HG03442 (cell line): ENCODE measurements around the gene BMERB1.
"Not testable (repeated sequence)": the region's sequence is repeated elsewhere in the genome, so short reads cannot be mapped to it uniquely, and the experiment has no call there.

Source experiments
- ATAC-seq: cut with Tn5 transposase; IDR thresholded peaks from one replicate; pipeline ENCODE4 v1.9.1; 2021; ENCODE audit warnings: mild to moderate bottlenecking, moderate library complexity; ENCODE audit not compliant: unreplicated experiment

Gene BMERB1

DNA sequence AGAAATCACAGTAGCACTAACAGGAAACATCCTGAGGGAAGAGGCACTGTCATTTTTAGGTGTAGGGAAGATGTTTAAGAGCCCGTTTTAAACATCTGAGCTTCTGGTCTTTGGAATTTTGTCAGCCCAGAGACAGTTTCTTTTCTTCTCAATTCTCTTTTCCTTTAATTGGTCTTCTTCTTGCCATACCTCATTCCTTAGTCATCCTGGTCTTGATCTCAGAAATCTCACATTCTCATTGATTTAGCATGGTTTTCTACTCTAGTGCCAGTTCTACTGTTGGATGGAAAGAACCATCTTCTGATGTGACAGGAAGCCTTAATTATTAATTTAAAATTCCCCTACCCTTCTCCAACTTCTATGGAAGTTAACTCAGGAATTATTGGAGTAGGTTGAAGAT, 25.4 kb downstream of the BMERB1 start:
- ATAC-seq = no peak

DNA sequence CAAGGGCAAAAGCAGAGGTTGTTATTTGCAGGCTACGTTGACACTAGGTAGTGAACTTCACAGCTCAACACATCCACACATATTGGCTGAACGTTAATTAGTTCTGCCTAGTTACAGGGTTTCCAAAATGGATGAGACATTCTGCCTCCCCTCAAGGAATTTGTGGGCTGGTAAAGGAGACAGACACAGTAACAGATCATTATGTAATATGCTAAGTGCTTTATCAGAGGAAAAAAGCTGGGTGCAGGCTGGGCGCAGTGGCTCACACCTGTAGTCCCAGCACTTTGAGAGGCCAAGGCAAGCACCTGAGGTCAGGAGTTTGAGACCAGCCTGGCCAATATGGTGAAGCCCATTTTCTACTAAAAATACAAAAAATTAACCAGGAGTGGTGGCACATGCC, 26.2 kb downstream of the BMERB1 start:
- ATAC-seq = no peak

GRCh38 chr16:15461376-15461775, 27.0 kb downstream of the BMERB1 start:
- no peak for ATAC-seq

DNA sequence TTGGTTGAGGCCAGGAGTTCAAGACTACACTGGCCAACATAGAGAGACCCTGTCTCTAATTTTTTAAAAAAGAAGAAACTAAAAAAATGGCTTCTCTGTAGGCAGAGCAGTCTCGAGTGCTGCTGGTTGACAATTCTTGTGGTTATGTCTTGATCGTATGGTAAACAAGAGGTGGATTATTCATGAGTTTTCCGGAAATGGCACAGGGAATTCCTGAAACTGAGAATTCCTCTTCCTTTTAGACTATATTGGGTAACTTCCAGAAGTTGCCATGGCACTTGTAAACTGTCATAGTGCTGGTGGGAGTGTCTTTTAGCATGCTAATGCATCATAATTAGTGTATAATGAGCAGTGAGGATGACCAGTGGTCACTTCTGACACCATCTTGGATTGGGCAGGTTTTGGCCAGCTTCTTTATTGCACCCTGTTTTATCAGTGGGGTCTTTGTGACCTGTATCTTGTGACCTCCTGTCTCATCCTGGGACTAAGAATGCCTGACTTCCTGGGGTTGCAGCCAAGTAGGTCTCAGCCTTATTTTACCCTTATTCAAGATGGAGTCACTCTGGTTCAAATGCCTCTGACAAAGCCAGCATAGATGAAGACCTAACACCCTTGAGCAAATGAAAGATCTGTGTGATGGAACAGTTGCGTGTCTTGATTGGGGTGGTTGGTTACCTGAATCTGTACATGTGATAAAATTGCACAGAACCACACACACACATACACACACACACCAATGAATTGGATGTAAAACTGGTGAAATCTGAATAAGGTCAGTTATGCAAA, 30.2 kb downstream of the BMERB1 start:
- ATAC-seq = no peak

DNA sequence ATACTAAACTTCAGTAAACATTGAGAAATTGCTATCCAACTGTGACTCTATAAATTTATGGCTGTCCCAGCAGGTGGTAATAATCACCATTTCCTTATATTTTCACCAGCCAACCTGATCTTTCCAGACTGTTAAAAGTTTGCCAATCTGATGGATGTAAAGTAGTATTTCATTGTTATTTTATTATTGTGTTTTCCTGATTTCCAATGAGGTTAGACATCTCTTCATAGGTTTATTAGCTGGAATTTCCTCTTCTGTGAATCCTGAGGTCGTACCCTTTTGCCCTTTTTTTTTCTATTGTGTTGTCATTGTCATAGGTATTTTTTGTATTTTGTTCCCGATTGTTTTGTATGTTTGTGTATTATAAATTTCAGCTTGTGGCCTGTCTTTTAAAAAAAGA, 31.7 kb downstream of the BMERB1 start:
- ATAC-seq = no peak

DNA sequence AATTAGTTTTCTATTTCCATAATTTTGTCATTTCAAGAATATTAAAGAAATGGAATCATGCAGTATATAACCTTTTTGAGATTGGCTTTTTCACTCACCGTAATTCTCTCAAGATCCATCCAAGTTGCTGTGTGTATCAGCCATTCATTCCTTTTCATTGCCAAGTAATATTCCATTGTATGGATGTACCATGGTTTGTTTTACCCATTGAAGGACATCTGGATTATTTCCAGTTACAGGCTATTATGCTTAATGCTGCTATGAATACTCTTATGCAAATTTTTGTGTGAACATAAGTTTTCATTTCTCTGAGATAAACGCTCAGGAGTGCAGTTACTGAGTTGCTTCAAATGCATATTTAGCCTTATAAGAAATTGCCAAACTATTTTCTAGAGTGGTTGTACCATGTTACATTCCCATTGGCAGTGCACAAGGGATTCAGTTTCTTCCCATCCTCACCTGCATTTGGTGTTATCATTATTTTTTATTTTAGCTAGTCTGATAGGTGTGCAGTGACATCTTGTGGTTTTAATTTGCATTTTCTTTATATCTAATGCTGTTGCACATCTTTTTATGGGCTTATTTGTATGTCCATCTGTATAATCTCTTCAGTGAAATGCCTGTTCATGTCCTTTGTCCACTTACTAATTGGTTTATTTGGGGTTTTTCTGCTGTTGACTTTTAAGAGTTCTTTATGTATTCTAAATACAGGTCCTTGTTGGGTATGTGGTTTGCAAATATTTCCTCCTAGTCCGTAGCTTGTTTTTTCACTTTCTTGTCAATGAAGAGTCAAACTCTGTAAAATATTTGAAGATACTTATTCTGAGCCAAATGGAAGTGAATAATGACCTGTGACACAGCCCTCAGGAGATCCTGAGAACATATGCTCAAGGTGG, 32.7 kb downstream of the BMERB1 start:
- no peak for ATAC-seq

DNA sequence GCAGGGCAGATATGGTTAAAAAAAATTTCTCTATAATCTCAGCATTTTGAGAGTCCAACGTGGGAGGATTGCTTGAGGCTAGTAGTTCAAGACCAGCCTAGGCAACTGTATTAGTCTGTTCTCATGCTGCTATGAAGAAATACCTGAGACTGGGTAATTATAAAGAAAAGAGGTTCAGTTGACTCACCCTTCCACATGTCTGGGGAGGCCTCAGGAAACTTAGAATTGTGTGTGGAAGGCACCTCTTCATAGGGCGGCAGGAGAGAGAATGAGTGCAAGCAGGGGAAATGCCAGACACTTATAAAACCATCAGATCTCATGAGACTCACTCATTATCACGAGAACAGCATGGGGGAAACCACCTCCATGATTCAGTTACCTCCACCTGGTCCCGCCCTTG, 42.6 kb downstream of the BMERB1 start:
- not testable (repeated sequence) for ATAC-seq

DNA sequence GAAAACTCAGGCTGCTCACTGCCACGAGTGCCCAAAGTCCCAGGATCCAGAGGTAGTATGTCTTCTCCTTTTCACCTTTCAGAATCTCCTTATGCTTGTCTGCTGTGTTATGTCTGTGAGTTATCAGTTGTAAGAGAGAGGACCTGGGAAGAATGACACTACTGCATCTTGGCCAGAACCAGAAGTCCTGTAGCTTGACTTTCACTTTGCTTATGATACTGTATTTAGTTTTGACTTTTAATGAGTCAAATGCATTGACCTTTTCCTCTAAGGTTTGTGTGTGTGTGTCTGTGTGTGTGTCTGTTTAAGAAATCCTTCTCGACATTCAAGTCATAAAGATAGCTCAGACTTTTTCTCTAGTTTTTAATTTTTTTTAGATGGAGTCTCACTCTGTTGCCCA, 43.4 kb downstream of the BMERB1 start:
- no peak for ATAC-seq

GRCh38 chr16:15482068-15482747, 47.8 kb downstream of the BMERB1 start:
- no peak for ATAC-seq

DNA sequence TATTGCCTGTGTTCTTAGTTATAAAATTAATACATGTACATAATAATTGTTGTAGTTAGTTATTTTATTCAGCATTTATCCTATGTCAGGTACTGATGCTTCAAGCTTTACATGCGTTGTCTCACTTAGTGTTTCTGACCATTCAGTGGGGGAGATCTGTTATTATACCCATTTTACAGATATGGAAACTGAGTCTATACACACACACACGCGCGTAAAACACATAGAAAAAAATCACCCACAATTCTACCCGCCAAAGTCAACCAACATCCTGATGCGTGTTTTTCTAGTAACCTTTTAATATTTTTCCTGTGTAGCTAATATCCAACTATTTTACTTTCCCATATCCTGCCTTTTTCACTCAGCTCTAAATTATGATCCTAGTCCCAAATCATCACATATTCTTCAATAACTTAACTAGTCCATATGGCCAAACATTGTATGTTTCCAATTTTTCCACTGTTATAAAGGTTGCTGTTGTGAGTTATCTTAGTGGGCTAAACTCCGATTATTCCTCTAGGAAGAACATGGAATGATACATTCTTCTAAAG, 48.4 kb downstream of the BMERB1 start:
- no peak for ATAC-seq

- ATAC-seq = no peak
Measured at GRCh38 chr16:15483857-15484256, 49.5 kb downstream of the BMERB1 start.

DNA sequence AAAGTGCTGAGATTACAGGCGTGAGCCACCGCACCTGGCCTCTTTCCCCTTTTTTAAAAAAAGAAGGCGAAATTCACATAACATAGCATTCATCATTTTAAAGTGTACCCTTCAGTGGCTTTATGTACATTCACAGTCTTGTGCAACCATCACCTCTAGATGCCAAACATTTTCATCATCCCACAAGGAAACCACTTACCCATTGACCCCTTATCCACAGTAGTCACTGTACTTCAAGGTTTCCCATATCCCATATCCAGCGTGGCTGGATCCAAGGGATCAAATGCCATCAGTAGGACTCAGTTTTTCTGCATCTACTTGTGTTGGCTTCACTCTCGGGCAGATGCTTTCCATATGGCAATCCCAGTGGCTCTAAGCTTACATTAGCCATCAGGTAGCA, 50.3 kb downstream of the BMERB1 start:
- ATAC-seq = no peak

DNA sequence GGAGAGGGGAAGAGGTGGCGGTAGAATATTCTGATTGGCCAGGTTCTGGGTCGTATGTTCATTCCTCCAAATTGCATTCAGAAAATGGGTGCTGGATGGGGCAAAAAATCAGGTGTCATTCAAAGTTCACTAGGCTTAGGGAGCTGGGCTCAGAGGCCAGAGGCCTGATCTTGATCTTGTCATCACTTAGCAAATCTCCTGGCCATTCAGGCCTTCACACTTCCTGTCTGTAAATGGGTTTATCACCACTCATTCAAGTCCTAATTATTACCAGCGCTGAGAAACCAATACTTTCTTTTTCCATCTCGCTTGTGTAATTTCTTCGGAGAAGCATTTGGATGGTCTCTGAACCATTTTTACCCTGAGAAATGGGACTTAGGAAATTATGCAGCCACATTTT, 50.8 kb downstream of the BMERB1 start:
- ATAC-seq = no peak

- no peak for ATAC-seq
Measured at GRCh38 chr16:15486661-15487060, 52.3 kb downstream of the BMERB1 start.

GRCh38 chr16:15487336-15488284, 53.2 kb downstream of the BMERB1 start:
- no peak for ATAC-seq

- no peak for ATAC-seq
Measured at GRCh38 chr16:15489016-15489415, 54.6 kb downstream of the BMERB1 start.

GRCh38 chr16:15490123-15490711, 55.8 kb downstream of the BMERB1 start:
- ATAC-seq = no peak

- ATAC-seq = no peak
Measured at GRCh38 chr16:15491411-15491810, 57.0 kb downstream of the BMERB1 start.

DNA sequence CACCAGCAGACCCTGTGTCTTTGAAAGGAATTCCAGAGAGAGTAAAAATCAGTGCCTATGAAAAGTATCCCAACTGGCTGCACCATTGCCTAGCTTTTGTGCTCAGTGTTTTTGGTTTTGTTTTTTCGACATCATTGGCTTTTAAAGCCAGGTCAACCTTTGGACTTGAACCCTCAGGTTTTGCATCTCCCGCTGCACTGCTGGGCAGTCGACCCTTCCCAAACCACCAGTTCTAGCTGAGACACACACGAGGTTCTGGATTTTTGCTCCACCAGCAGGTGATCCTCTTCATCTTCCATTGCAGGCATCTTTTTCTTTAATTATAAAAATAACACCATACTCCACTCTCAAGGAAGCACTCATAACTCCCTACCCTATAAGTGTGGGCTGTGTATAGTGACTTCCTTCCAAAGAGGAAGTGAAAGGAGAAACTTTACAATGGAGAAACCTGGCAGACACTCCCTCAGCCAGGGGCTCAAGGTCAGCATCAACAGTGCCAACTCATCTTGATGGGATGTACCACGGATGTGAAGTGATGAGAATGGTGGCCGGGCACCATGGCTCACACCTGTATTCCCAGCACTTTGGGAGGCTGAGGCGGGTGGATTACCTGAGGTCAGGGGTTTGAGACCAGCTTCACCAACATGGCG, 57.8 kb downstream of the BMERB1 start:
- ATAC-seq = no peak
